ENCODE results near the gene TMEM150C.

DNA sequence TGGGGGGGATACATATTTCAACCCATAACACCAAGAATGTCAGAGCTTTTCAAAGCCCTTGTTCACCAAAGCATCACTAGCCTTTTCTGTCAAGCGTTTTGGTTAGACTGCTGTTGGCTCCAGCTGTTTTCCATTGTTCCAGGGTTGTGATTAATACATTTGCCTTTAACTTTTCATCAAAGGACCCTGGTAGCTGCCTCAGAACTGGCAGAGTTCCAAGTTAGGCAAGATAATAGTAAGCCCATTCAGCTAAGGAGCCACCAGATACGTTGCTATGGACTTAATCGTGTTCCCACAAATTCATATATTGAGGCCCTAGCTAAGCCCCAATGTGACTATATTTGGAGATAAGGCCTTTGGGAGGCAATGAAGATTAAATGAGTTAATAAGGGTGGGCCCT, 94.3 kb downstream of the TMEM150C start:
- TF ChIP-seq, protein P1, sequence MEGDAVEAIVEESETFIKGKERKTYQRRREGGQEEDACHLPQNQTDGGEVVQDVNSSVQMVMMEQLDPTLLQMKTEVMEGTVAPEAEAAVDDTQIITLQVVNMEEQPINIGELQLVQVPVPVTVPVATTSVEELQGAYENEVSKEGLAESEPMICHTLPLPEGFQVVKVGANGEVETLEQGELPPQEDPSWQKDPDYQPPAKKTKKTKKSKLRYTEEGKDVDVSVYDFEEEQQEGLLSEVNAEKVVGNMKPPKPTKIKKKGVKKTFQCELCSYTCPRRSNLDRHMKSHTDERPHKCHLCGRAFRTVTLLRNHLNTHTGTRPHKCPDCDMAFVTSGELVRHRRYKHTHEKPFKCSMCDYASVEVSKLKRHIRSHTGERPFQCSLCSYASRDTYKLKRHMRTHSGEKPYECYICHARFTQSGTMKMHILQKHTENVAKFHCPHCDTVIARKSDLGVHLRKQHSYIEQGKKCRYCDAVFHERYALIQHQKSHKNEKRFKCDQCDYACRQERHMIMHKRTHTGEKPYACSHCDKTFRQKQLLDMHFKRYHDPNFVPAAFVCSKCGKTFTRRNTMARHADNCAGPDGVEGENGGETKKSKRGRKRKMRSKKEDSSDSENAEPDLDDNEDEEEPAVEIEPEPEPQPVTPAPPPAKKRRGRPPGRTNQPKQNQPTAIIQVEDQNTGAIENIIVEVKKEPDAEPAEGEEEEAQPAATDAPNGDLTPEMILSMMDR (IDR thresholded peaks at IDR 0.05), result no peak
- TF ChIP-seq POLR2AphosphoS5 (IDR thresholded peaks at IDR 0.05; ENCODE audit: low read depth, low read length), result no peak
- TF ChIP-seq SIN3A (IDR thresholded peaks at IDR 0.05; ENCODE audit: borderline replicate concordance, insufficient read depth, low read depth, low read length), result no peak
- TF ChIP-seq, protein P2, sequence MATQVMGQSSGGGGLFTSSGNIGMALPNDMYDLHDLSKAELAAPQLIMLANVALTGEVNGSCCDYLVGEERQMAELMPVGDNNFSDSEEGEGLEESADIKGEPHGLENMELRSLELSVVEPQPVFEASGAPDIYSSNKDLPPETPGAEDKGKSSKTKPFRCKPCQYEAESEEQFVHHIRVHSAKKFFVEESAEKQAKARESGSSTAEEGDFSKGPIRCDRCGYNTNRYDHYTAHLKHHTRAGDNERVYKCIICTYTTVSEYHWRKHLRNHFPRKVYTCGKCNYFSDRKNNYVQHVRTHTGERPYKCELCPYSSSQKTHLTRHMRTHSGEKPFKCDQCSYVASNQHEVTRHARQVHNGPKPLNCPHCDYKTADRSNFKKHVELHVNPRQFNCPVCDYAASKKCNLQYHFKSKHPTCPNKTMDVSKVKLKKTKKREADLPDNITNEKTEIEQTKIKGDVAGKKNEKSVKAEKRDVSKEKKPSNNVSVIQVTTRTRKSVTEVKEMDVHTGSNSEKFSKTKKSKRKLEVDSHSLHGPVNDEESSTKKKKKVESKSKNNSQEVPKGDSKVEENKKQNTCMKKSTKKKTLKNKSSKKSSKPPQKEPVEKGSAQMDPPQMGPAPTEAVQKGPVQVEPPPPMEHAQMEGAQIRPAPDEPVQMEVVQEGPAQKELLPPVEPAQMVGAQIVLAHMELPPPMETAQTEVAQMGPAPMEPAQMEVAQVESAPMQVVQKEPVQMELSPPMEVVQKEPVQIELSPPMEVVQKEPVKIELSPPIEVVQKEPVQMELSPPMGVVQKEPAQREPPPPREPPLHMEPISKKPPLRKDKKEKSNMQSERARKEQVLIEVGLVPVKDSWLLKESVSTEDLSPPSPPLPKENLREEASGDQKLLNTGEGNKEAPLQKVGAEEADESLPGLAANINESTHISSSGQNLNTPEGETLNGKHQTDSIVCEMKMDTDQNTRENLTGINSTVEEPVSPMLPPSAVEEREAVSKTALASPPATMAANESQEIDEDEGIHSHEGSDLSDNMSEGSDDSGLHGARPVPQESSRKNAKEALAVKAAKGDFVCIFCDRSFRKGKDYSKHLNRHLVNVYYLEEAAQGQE (IDR thresholded peaks at IDR 0.05; ENCODE audit: insufficient read depth in 1 of 2, low read depth in 2 of 2, low read length in 1 of 2), result no peak
- no peak for TF ChIP-seq TCF7L2 (IDR thresholded peaks at IDR 0.05; ENCODE audit: low read depth, low read length)
